DND-41 (cell line): ENCODE measurements around the gene GOLGA2.

Source experiments
- EZH2 ChIP-seq: IDR thresholded peaks from 3 replicates; pipeline ENCODE4 v1.6.1; 2012; ENCODE audit warnings: borderline replicate concordance, low read depth, mild to moderate bottlenecking, moderate library complexity, low read length, inconsistent platforms; ENCODE audit not compliant: severe bottlenecking
- TF ChIP-seq, protein P1 (sequence below): IDR thresholded peaks from 2 replicates; pipeline ENCODE4 v1.5.1; 2012; ENCODE audit warnings: borderline replicate concordance, low read length, moderate library complexity, mild to moderate bottlenecking; ENCODE audit not compliant: poor library complexity, severe bottlenecking; ENCODE audit errors: extremely low read depth

DNA sequence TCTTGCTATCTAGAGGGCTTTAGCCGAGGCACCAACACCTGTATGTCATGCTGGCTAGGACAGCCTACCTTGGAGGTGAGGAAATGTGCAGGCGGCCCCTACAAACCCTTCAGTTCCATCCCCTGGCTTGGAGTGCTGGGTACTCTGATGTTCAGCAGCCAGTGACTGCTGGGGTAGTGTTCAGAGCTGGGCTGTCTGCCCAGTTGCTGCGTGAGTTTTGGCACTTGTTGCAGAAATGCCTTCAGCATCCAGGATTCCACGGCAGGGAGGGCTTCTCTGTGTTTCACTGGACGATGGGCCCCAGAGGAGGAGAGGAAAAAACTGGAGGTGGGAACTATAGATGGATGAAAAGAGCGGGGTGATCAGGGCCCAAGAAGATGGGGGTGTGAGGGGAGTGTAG, 10.6 kb upstream of the GOLGA2 start:
- TF ChIP-seq, protein P1, sequence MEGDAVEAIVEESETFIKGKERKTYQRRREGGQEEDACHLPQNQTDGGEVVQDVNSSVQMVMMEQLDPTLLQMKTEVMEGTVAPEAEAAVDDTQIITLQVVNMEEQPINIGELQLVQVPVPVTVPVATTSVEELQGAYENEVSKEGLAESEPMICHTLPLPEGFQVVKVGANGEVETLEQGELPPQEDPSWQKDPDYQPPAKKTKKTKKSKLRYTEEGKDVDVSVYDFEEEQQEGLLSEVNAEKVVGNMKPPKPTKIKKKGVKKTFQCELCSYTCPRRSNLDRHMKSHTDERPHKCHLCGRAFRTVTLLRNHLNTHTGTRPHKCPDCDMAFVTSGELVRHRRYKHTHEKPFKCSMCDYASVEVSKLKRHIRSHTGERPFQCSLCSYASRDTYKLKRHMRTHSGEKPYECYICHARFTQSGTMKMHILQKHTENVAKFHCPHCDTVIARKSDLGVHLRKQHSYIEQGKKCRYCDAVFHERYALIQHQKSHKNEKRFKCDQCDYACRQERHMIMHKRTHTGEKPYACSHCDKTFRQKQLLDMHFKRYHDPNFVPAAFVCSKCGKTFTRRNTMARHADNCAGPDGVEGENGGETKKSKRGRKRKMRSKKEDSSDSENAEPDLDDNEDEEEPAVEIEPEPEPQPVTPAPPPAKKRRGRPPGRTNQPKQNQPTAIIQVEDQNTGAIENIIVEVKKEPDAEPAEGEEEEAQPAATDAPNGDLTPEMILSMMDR = no peak
- no peak for TF ChIP-seq EZH2
